Ascending aorta (tissue), 2 donors: ENCODE results near the gene PAM16. TPM values are rescaled to one million over a fixed set of nuclear protein-coding genes. Genes with fewer than 3 reads are reported as not detected.

Experiments
- DNase-seq, 2 donors: peaks; one replicate each; pipeline ENCODE4 v3.0.0-alpha.2; 2019; ENCODE audit warnings: low spot score in 2 of 2
- H3K27ac ChIP-seq, 2 donors: fragments of 200-600 bp; sonication (generic); one replicate each; pipeline ENCODE4 v1.5.1; 2016 to 2017; ENCODE audit warnings: mild to moderate bottlenecking in 1 of 2
- H3K27me3 ChIP-seq: fragments of 200-600 bp; sonication (generic); one replicate; pipeline ENCODE4 v1.5.1; 2017
- H3K36me3 ChIP-seq, 2 donors: fragments of 200-600 bp; sonication (generic); one replicate each; pipeline ENCODE4 v1.5.1; 2016
- H3K4me1 ChIP-seq, 2 donors: fragments of 200-600 bp; sonication (generic); one replicate each; pipeline ENCODE4 v1.5.1; 2016 to 2017; ENCODE audit warnings: mild to moderate bottlenecking in 1 of 2
- H3K4me3 ChIP-seq, 2 donors: fragments of 200-600 bp; sonication (generic); one replicate each; pipeline ENCODE4 v1.5.1; 2016 to 2017; ENCODE audit warnings: mild to moderate bottlenecking in 1 of 2
- H3K9me3 ChIP-seq, 2 donors: fragments of 200-600 bp; sonication (generic); one replicate each; pipeline ENCODE4 v1.5.1; 2016
- CTCF ChIP-seq, 3 experiments: fragments of 200-600 bp in 2 of 3; fragments of 450-650 bp in 1 of 3; sonication (generic) in 2 of 3; IDR thresholded peaks; one replicate each; pipeline ENCODE4 v1.5.1; 2016 to 2019; ENCODE audit warnings: antibody characterized with exemption in 3 of 3, mild to moderate bottlenecking in 1 of 3, moderate library complexity in 1 of 3
- intact Hi-C: fragments of 100-400 bp; cut with DNase I; formaldehyde crosslinking; loops from one replicate; pipeline ENCODE4 v1.15.1; 2023
- total RNA-seq: library from RNA; depleted of rRNA; stranded (reverse); fragments of >200 nt; gene quantifications from one replicate; pipeline ENCODE4 v1.1.0, GENCODE V29; 2016

Gene PAM16
- total RNA-seq, 1 donor from 2014 or later, result 26.6 TPM

GRCh38 chr16:4358831-4359561 is 7.9 kb upstream of the PAM16 start:
- Histone ChIP-seq H3K9me3 (no peaks in the 10 kb centered on the region), H3K4me3 (no peak overlapping the region), H3K27me3 (no peaks in the 10 kb centered on the region), H3K27ac (no peak overlapping the region), H3K36me3 (peaks cover 12 to 35% of the 10 kb centered on the region in 2 donors), H3K4me1 (no peaks in the 10 kb centered on the region)
- intact Hi-C loops, result loop anchor here (1.0 kb wide), 1 partner anchor 43 kb away; no protein-coding TSS in a partner anchor
- DNase-seq, result peak in 1 of 2 donors; percentile 80
- TF ChIP-seq CTCF (IDR thresholded peaks at IDR 0.05), result peak; percentile 98 to 99 (median 99)

GRCh38 chr16:4358236-4358635 is 7.1 kb upstream of the PAM16 start:
- intact Hi-C loops, result no loop called here
- H3K27ac ChIP-seq, result no peak overlapping the region
- no peak for TF ChIP-seq CTCF (IDR thresholded peaks at IDR 0.05)
- H3K4me3 ChIP-seq, result no peak overlapping the region
- H3K27me3 ChIP-seq, result no peaks in the 10 kb centered on the region
- no peaks in the 10 kb centered on the region for H3K9me3 ChIP-seq
- no peaks in the 10 kb centered on the region for H3K4me1 ChIP-seq
- H3K36me3 ChIP-seq, result peaks cover 10 to 32% of the 10 kb centered on the region in 2 donors
- no peak for DNase-seq

GRCh38 chr16:4356820-4357219 is 5.7 kb upstream of the PAM16 start:
- DNase-seq, result no peak
- H3K9me3 ChIP-seq, result no peaks in the 10 kb centered on the region
- peaks cover 2 to 24% of the 10 kb centered on the region in 2 donors for H3K36me3 ChIP-seq
- TF ChIP-seq CTCF (IDR thresholded peaks at IDR 0.05), result no peak
- H3K27me3 ChIP-seq, result no peaks in the 10 kb centered on the region
- intact Hi-C loops, result no loop called here
- no peak overlapping the region for H3K4me3 ChIP-seq
- peaks cover 0 to under 1% of the 10 kb centered on the region in 2 donors for H3K4me1 ChIP-seq
- no peak overlapping the region for H3K27ac ChIP-seq

- intact Hi-C loops, result loop anchor here (5.0 kb wide), 1 partner anchor 33 kb away; no protein-coding TSS in a partner anchor
- TF ChIP-seq CTCF (IDR thresholded peaks at IDR 0.05), result no peak
- Histone ChIP-seq H3K27me3 (no peaks in the 10 kb centered on the region), H3K36me3 (peaks cover 0 to 16% of the 10 kb centered on the region in 2 donors), H3K9me3 (no peaks in the 10 kb centered on the region), H3K4me3 (no peak overlapping the region), H3K27ac (no peak overlapping the region), H3K4me1 (peaks cover 0 to 9% of the 10 kb centered on the region in 2 donors)
- no peak for DNase-seq
Measured at GRCh38 chr16:4354512-4355409, 3.6 kb upstream of the PAM16 start.

GRCh38 chr16:4353675-4354074 is 2.6 kb upstream of the PAM16 start:
- no peak overlapping the region for H3K4me3 ChIP-seq
- no peaks in the 10 kb centered on the region for H3K27me3 ChIP-seq
- TF ChIP-seq CTCF (IDR thresholded peaks at IDR 0.05), result no peak
- DNase-seq, result no peak
- peaks cover 0 to 16% of the 10 kb centered on the region in 2 donors for H3K36me3 ChIP-seq
- intact Hi-C loops, result loop anchor here (5.0 kb wide), 1 partner anchor 34 kb away; no protein-coding TSS in a partner anchor
- H3K9me3 ChIP-seq, result no peaks in the 10 kb centered on the region
- H3K4me1 ChIP-seq, result peaks cover 0 to 10% of the 10 kb centered on the region in 2 donors
- no peak overlapping the region for H3K27ac ChIP-seq
